Body of pancreas (tissue), 4 donors: ENCODE measurements around the gene C1orf116.

Experiments
- POLR2A ChIP-seq, 3 donors: fragments of 450-650 bp; IDR thresholded peaks; one replicate each; pipeline ENCODE4 v1.6.1; 2016; ENCODE audit warnings: antibody characterized with exemption in 3 of 3, mild to moderate bottlenecking in 2 of 3
- TF ChIP-seq, protein P1 (sequence below), 7 experiments: fragments of 450-650 bp in 4 of 7; fragments of 200-600 bp in 3 of 7; sonication (generic) in 3 of 7; IDR thresholded peaks; one replicate each; pipeline ENCODE4 v1.5.1; 2016 to 2019; ENCODE audit warnings: antibody characterized with exemption in 7 of 7

DNA sequence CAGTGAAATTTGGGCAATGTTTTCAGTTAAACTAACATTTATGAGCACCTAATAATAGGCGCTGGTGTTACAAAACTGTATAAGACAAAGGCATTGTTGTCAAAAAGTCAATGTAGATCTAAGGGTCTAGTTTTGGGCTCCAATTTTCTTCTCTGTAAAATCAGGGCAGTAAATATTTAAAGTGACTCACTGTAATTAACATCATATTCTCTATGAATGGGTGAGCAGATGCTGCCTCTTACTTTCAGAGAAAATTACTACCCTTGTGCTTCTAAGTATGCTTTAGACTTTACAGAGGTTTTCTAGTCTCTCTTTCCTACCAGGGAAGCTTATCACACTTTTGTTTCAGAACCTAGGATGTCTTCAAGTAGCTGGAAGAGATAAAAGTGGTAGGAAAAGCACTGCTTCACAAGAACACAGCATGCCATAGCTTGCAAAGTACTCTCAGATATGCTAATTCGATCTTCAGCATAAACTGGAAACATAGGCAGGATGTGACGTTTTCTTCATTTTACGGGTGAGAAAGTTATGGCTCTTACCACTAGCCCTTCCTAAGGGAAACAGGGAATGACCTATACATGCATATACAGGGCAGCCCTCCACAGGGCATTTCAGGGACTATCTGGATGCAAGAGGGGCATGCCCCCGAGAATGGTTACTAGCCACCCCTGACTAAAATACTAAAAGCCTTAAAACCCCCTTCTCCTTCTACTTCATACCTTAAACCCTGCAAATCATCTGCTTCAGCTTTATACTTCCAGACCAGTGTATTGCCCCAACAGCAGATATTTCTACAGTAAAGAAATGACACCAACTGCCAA, 2.6 kb downstream of the C1orf116 start:
- TF ChIP-seq, protein P1, sequence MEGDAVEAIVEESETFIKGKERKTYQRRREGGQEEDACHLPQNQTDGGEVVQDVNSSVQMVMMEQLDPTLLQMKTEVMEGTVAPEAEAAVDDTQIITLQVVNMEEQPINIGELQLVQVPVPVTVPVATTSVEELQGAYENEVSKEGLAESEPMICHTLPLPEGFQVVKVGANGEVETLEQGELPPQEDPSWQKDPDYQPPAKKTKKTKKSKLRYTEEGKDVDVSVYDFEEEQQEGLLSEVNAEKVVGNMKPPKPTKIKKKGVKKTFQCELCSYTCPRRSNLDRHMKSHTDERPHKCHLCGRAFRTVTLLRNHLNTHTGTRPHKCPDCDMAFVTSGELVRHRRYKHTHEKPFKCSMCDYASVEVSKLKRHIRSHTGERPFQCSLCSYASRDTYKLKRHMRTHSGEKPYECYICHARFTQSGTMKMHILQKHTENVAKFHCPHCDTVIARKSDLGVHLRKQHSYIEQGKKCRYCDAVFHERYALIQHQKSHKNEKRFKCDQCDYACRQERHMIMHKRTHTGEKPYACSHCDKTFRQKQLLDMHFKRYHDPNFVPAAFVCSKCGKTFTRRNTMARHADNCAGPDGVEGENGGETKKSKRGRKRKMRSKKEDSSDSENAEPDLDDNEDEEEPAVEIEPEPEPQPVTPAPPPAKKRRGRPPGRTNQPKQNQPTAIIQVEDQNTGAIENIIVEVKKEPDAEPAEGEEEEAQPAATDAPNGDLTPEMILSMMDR (IDR thresholded peaks at IDR 0.05) = no peak
- no peak for TF ChIP-seq POLR2A (IDR thresholded peaks at IDR 0.05)
